ENCODE data around the gene ETV6.

ETV6 gene

GRCh38 chr12:11654338-11654737 lies 4.9 kb downstream of the ETV6 start:
- H3K27ac Mint-ChIP-seq, result peak overlapping the region; percentile 12
- no peaks in the 10 kb centered on the region for H3K9me3 Mint-ChIP-seq (ENCODE audit: low read depth)
- no peaks in the 10 kb centered on the region for H3K27me3 Mint-ChIP-seq
- H3K36me3 Mint-ChIP-seq, result peaks cover 2% of the 10 kb centered on the region
- H3K4me1 Mint-ChIP-seq (ENCODE audit: low read depth), result peaks cover 75% of the 10 kb centered on the region
- H3K4me3 Mint-ChIP-seq, result no peak overlapping the region

- H3K27me3 Mint-ChIP-seq, result no peaks in the 10 kb centered on the region
- no peak overlapping the region for H3K4me3 Mint-ChIP-seq
- H3K4me1 Mint-ChIP-seq (ENCODE audit: low read depth), result peaks cover 78% of the 10 kb centered on the region
- no peaks in the 10 kb centered on the region for H3K9me3 Mint-ChIP-seq (ENCODE audit: low read depth)
- peaks cover 2% of the 10 kb centered on the region for H3K36me3 Mint-ChIP-seq
- no peak overlapping the region for H3K27ac Mint-ChIP-seq
These were observed 5.3 kb downstream of the ETV6 start for GRCh38 chr12:11654802-11655201.

- no peaks in the 10 kb centered on the region for H3K27me3 Mint-ChIP-seq
- peaks cover 5% of the 10 kb centered on the region for H3K36me3 Mint-ChIP-seq
- H3K4me3 Mint-ChIP-seq, result no peak overlapping the region
- peaks cover 76% of the 10 kb centered on the region for H3K4me1 Mint-ChIP-seq (ENCODE audit: low read depth)
- no peaks in the 10 kb centered on the region for H3K9me3 Mint-ChIP-seq (ENCODE audit: low read depth)
- H3K27ac Mint-ChIP-seq, result no peak overlapping the region
These were observed 6.4 kb downstream of the ETV6 start for GRCh38 chr12:11655842-11656241.

GRCh38 chr12:11656550-11656949 lies 7.1 kb downstream of the ETV6 start:
- Mint-ChIP-seq H3K27me3 (no peaks in the 10 kb centered on the region), H3K36me3 (peaks cover 7% of the 10 kb centered on the region), H3K9me3 (ENCODE audit: low read depth) (no peaks in the 10 kb centered on the region), H3K4me3 (no peak overlapping the region), H3K4me1 (ENCODE audit: low read depth) (peaks cover 71% of the 10 kb centered on the region), H3K27ac (no peak overlapping the region)

- H3K4me3 Mint-ChIP-seq, result no peak overlapping the region
These were observed 8.0 kb downstream of the ETV6 start for GRCh38 chr12:11657511-11657910.

GRCh38 chr12:11658791-11659190 lies 9.3 kb downstream of the ETV6 start:
- no peaks in the 10 kb centered on the region for H3K9me3 Mint-ChIP-seq (ENCODE audit: low read depth)
- no peaks in the 10 kb centered on the region for H3K27me3 Mint-ChIP-seq
- peaks cover 69% of the 10 kb centered on the region for H3K4me1 Mint-ChIP-seq (ENCODE audit: low read depth)
- no peak overlapping the region for H3K4me3 Mint-ChIP-seq
- H3K27ac Mint-ChIP-seq, result peak overlapping the region; percentile 31
- H3K36me3 Mint-ChIP-seq, result peaks cover 9% of the 10 kb centered on the region

More at GRCh38 chr12:11657511-11657910, 8.0 kb downstream of the ETV6 start:
- Mint-ChIP-seq H3K36me3 (peaks cover 9% of the 10 kb centered on the region), H3K9me3 (ENCODE audit: low read depth) (no peaks in the 10 kb centered on the region), H3K27ac (no peak overlapping the region), H3K27me3 (no peaks in the 10 kb centered on the region), H3K4me1 (ENCODE audit: low read depth) (peaks cover 71% of the 10 kb centered on the region)

- no peaks in the 10 kb centered on the region for H3K9me3 Mint-ChIP-seq (ENCODE audit: low read depth)
- peaks cover 13% of the 10 kb centered on the region for H3K36me3 Mint-ChIP-seq
- no peak overlapping the region for H3K4me3 Mint-ChIP-seq
- no peak overlapping the region for H3K27ac Mint-ChIP-seq
- H3K4me1 Mint-ChIP-seq (ENCODE audit: low read depth), result peaks cover 63% of the 10 kb centered on the region
- no peaks in the 10 kb centered on the region for H3K27me3 Mint-ChIP-seq
These were observed 11.2 kb downstream of the ETV6 start for GRCh38 chr12:11660624-11661023.

- peaks cover 11% of the 10 kb centered on the region for H3K36me3 Mint-ChIP-seq
- H3K4me3 Mint-ChIP-seq, result no peak overlapping the region
These were observed 12.1 kb downstream of the ETV6 start for GRCh38 chr12:11661491-11662089.

GRCh38 chr12:11662369-11662768 lies 12.9 kb downstream of the ETV6 start:
- Mint-ChIP-seq H3K27me3 (no peaks in the 10 kb centered on the region), H3K4me1 (ENCODE audit: low read depth) (peaks cover 57% of the 10 kb centered on the region), H3K36me3 (peaks cover 11% of the 10 kb centered on the region), H3K9me3 (ENCODE audit: low read depth) (no peaks in the 10 kb centered on the region), H3K27ac (no peak overlapping the region), H3K4me3 (no peak overlapping the region)

More at GRCh38 chr12:11661491-11662089, 12.1 kb downstream of the ETV6 start:
- no peak overlapping the region for H3K27ac Mint-ChIP-seq
- H3K4me1 Mint-ChIP-seq (ENCODE audit: low read depth), result peaks cover 60% of the 10 kb centered on the region
- no peaks in the 10 kb centered on the region for H3K27me3 Mint-ChIP-seq
- no peaks in the 10 kb centered on the region for H3K9me3 Mint-ChIP-seq (ENCODE audit: low read depth)

GRCh38 chr12:11663130-11663529 lies 13.7 kb downstream of the ETV6 start:
- Mint-ChIP-seq H3K4me3 (no peak overlapping the region), H3K36me3 (peaks cover 11% of the 10 kb centered on the region), H3K27ac (no peak overlapping the region), H3K4me1 (ENCODE audit: low read depth) (peaks cover 53% of the 10 kb centered on the region), H3K9me3 (ENCODE audit: low read depth) (no peaks in the 10 kb centered on the region), H3K27me3 (no peaks in the 10 kb centered on the region)

- Mint-ChIP-seq H3K4me1 (ENCODE audit: low read depth) (peaks cover 53% of the 10 kb centered on the region), H3K4me3 (no peak overlapping the region), H3K36me3 (peaks cover 11% of the 10 kb centered on the region), H3K27ac (no peak overlapping the region), H3K27me3 (no peaks in the 10 kb centered on the region), H3K9me3 (ENCODE audit: low read depth) (no peaks in the 10 kb centered on the region)
These were observed 14.6 kb downstream of the ETV6 start for GRCh38 chr12:11664101-11664500.

- no peaks in the 10 kb centered on the region for H3K9me3 Mint-ChIP-seq (ENCODE audit: low read depth)
- H3K4me1 Mint-ChIP-seq (ENCODE audit: low read depth), result peaks cover 47% of the 10 kb centered on the region
- no peaks in the 10 kb centered on the region for H3K27me3 Mint-ChIP-seq
- peaks cover 8% of the 10 kb centered on the region for H3K36me3 Mint-ChIP-seq
- H3K4me3 Mint-ChIP-seq, result no peak overlapping the region
- no peak overlapping the region for H3K27ac Mint-ChIP-seq
These were observed 16.9 kb downstream of the ETV6 start for GRCh38 chr12:11666131-11667050.

GRCh38 chr12:11667171-11667570 lies 17.7 kb downstream of the ETV6 start:
- Mint-ChIP-seq H3K27me3 (no peaks in the 10 kb centered on the region), H3K9me3 (ENCODE audit: low read depth) (no peaks in the 10 kb centered on the region), H3K36me3 (peaks cover 4% of the 10 kb centered on the region), H3K27ac (no peak overlapping the region), H3K4me1 (ENCODE audit: low read depth) (peaks cover 43% of the 10 kb centered on the region), H3K4me3 (no peak overlapping the region)

GRCh38 chr12:11668611-11669010 lies 19.1 kb downstream of the ETV6 start:
- peaks cover 43% of the 10 kb centered on the region for H3K4me1 Mint-ChIP-seq (ENCODE audit: low read depth)
- no peaks in the 10 kb centered on the region for H3K9me3 Mint-ChIP-seq (ENCODE audit: low read depth)
- H3K4me3 Mint-ChIP-seq, result no peak overlapping the region
- no peak overlapping the region for H3K27ac Mint-ChIP-seq
- H3K36me3 Mint-ChIP-seq, result peaks cover 4% of the 10 kb centered on the region
- no peaks in the 10 kb centered on the region for H3K27me3 Mint-ChIP-seq

GRCh38 chr12:11669348-11669747 lies 19.9 kb downstream of the ETV6 start:
- H3K4me3 Mint-ChIP-seq, result no peak overlapping the region
- H3K27ac Mint-ChIP-seq, result no peak overlapping the region
- no peaks in the 10 kb centered on the region for H3K9me3 Mint-ChIP-seq (ENCODE audit: low read depth)
- peaks cover 50% of the 10 kb centered on the region for H3K4me1 Mint-ChIP-seq (ENCODE audit: low read depth)
- peaks cover 4% of the 10 kb centered on the region for H3K36me3 Mint-ChIP-seq
- no peaks in the 10 kb centered on the region for H3K27me3 Mint-ChIP-seq

All from activated naive CD8-positive, alpha-beta T cell (primary cell).